Tibial nerve (tissue), 3 donors: ENCODE measurements around the gene SLC12A7.

Source experiments
- POLR2A ChIP-seq, 2 donors: fragments of 450-650 bp; IDR thresholded peaks; one replicate each; pipeline ENCODE4 v1.6.1; 2017; ENCODE audit warnings: antibody characterized with exemption in 2 of 2, mild to moderate bottlenecking in 2 of 2, moderate library complexity in 2 of 2
- TF ChIP-seq, protein P1 (sequence below), 5 experiments: fragments of 200-600 bp in 3 of 5; fragments of 450-650 bp in 2 of 5; sonication (generic) in 3 of 5; IDR thresholded peaks; one replicate each; pipeline ENCODE4 v1.5.1; 2016 to 2019; ENCODE audit warnings: antibody characterized with exemption in 5 of 5, mild to moderate bottlenecking in 3 of 5, moderate library complexity in 2 of 5

DNA sequence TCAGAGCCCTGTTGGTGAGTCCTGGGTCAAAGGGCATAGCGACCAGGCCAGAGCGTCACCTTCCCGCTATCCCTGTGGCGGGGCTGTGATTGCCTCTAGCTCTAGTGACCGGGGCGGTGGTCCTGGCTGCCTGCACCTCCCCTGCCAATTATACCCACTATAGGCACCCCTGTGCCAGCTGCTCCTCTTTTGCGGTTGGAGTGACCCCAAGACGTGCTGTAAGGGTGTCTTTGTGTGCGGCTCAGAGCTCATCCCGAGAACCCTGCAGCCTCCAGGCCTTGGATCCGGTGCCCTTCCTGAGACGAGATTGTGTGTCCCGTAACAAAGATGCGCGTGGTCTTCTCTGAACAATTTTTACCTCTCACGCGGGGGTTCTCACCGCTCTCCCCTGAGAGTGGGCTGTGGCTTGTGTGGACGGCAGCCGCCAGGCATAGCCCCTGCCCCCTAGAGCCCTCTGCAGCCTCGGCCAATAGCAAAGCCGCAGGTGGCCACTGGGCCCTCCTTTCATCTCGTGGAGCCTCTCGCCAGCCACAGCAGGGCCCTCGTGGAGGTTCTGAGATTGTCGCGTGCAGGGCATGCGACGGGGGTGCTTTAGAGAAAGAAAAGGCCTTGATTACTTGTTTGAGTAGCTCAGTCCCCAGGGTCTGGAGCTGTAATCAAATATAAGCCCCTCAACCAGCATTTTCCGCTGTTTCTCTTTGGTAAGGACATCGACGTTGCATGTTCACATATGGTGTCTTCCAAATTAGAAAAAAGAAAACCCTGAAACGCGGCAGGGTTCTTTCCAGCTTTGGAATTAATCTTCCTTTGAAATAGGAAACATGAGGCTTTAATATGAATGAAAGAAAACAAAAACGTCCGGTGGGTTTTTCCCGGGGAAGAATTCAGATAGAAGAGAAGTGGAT is 92.6 kb downstream of the SLC12A7 start:
- no peak for TF ChIP-seq POLR2A (IDR thresholded peaks at IDR 0.05)
- TF ChIP-seq, protein P1, sequence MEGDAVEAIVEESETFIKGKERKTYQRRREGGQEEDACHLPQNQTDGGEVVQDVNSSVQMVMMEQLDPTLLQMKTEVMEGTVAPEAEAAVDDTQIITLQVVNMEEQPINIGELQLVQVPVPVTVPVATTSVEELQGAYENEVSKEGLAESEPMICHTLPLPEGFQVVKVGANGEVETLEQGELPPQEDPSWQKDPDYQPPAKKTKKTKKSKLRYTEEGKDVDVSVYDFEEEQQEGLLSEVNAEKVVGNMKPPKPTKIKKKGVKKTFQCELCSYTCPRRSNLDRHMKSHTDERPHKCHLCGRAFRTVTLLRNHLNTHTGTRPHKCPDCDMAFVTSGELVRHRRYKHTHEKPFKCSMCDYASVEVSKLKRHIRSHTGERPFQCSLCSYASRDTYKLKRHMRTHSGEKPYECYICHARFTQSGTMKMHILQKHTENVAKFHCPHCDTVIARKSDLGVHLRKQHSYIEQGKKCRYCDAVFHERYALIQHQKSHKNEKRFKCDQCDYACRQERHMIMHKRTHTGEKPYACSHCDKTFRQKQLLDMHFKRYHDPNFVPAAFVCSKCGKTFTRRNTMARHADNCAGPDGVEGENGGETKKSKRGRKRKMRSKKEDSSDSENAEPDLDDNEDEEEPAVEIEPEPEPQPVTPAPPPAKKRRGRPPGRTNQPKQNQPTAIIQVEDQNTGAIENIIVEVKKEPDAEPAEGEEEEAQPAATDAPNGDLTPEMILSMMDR (IDR thresholded peaks at IDR 0.05) = no peak
